IMR-90 (cell line): Measurements from ENCODE around the gene STAC3. TPM values are rescaled to one million over a fixed set of nuclear protein-coding genes. Genes with fewer than 3 reads are reported as not detected.

Experiments used
- ATAC-seq: fragments of 200-7000 bp; cut with Tn5 transposase; 2 replicates; pipeline ENCODE4 v1.9.1; 2020; ENCODE audit warnings: low read depth, mild to moderate bottlenecking, moderate library complexity
- BruUV-seq: library from RNA; stranded (reverse); fragments of 400-500 nt; replicated peaks from 2 replicates; lab custom pipeline; 2021; lab: Mats Ljungman, UMichigan
- CTCF ChIA-PET: fragments of 300-600 bp; formaldehyde crosslinking; extraction: SDS; loops from one replicate; lab custom pipeline; 2021; ENCODE audit warnings: antibody characterized with exemption; lab: Yijun Ruan, JAX
- POLR2A ChIA-PET: fragments of 300-600 bp; sonication (Branson Sonifier 250); formaldehyde crosslinking; loops from one replicate; lab custom pipeline; 2022; ENCODE audit warnings: antibody characterized with exemption; ENCODE audit not compliant: unreplicated experiment; lab: Charles Lee
- DNase-seq: peaks from one replicate; pipeline ENCODE4 v3.0.0; 2013
- H2AFZ ChIP-seq: replicated peaks from 2 replicates; pipeline ENCODE3; 2013; ENCODE audit warnings: low read length, mild to moderate bottlenecking; ENCODE audit not compliant: poor library complexity
- H2AK5ac ChIP-seq: 2 replicates; pipeline ENCODE4 v1.6.1; 2013; ENCODE audit warnings: low read depth, low read length, inconsistent platforms
- H2AK9ac ChIP-seq: replicated peaks from 2 replicates; pipeline ENCODE3; 2013; ENCODE audit warnings: mild to moderate bottlenecking, low read depth, low read length, moderate library complexity; ENCODE audit not compliant: poor library complexity
- H2BK120ac ChIP-seq: 2 replicates; pipeline ENCODE4 v1.6.1; 2013; ENCODE audit warnings: low read depth, low read length, inconsistent platforms
- H2BK15ac ChIP-seq: 3 replicates; pipeline ENCODE4 v1.6.1; 2013; ENCODE audit warnings: low read depth, low read length, inconsistent platforms
- H2BK20ac ChIP-seq: 2 replicates; pipeline ENCODE4 v1.6.1; 2013; ENCODE audit warnings: low read depth, mild to moderate bottlenecking, inconsistent platforms, low read length, moderate library complexity
- H2BK5ac ChIP-seq: 2 replicates; pipeline ENCODE4 v1.6.1; 2013; ENCODE audit warnings: mild to moderate bottlenecking, low read depth, low read length, inconsistent platforms; ENCODE audit not compliant: poor library complexity, severe bottlenecking
- H3K14ac ChIP-seq: replicated peaks from 2 replicates; pipeline ENCODE4 v1.6.1; 2013; ENCODE audit warnings: low read depth, low read length, inconsistent platforms
- H3K18ac ChIP-seq: 2 replicates; pipeline ENCODE4 v1.6.1; 2013; ENCODE audit warnings: low read depth, low read length, control low read depth
- H3K23ac ChIP-seq: 2 replicates; pipeline ENCODE4 v1.6.1; 2013; ENCODE audit warnings: low read depth, low read length, inconsistent platforms
- H3K27ac ChIP-seq: 2 replicates; pipeline ENCODE4 v1.5.1; 2013; ENCODE audit warnings: mild to moderate bottlenecking, control low read depth, low read length; ENCODE audit not compliant: insufficient read depth
- H3K27me3 ChIP-seq: 2 replicates; pipeline ENCODE4 v1.6.1; 2013; ENCODE audit warnings: low read length; ENCODE audit not compliant: control insufficient read depth, insufficient read depth
- H3K36me3 ChIP-seq: 2 replicates; pipeline ENCODE4 v1.6.1; 2013; ENCODE audit warnings: low read length, mixed read lengths; ENCODE audit not compliant: control insufficient read depth, insufficient read depth
- H3K4ac ChIP-seq: 2 replicates; pipeline ENCODE4 v1.6.1; 2013; ENCODE audit warnings: low read depth, low read length, inconsistent platforms
- H3K4me1 ChIP-seq: 2 replicates; pipeline ENCODE4 v1.6.1; 2013; ENCODE audit warnings: low read length, mixed read lengths; ENCODE audit not compliant: control insufficient read depth, insufficient read depth
- H3K4me2 ChIP-seq: 2 replicates; pipeline ENCODE4 v1.6.1; 2013; ENCODE audit warnings: low read depth, mild to moderate bottlenecking, control low read depth, low read length, moderate library complexity
- H3K4me3 ChIP-seq: 2 replicates; pipeline ENCODE4 v1.5.1; 2013; ENCODE audit warnings: low read depth, mild to moderate bottlenecking, control low read depth, low read length, moderate library complexity; ENCODE audit not compliant: insufficient read depth
- H3K56ac ChIP-seq: 2 replicates; pipeline ENCODE4 v1.6.1; 2013; ENCODE audit warnings: low read length, inconsistent platforms; ENCODE audit not compliant: insufficient read depth; ENCODE audit errors: extremely low read depth
- H3K79me1 ChIP-seq, 2 experiments: 2 replicates each; pipeline ENCODE4 v1.6.1; 2013; ENCODE audit warnings: low read length in 2 of 2, inconsistent platforms in 1 of 2, low read depth in 1 of 2
- H3K9ac ChIP-seq: 2 replicates; pipeline ENCODE4 v1.6.1; 2013; ENCODE audit warnings: low read depth, low read length, control low read depth
- H3K9me1 ChIP-seq: 2 replicates; pipeline ENCODE4 v1.6.1; 2013; ENCODE audit warnings: low read length, inconsistent platforms; ENCODE audit not compliant: insufficient read depth
- H3K9me3 ChIP-seq: 2 replicates; pipeline ENCODE4 v1.6.1; 2013; ENCODE audit warnings: low read length; ENCODE audit not compliant: control insufficient read depth, insufficient read depth
- H4K20me1 ChIP-seq: 2 replicates; pipeline ENCODE4 v1.6.1; 2013; ENCODE audit warnings: low read length, inconsistent platforms; ENCODE audit not compliant: insufficient read depth
- H4K5ac ChIP-seq: 2 replicates; pipeline ENCODE4 v1.6.1; 2013; ENCODE audit warnings: mild to moderate bottlenecking, low read depth, low read length, control low read depth
- H4K8ac ChIP-seq, 2 experiments: 2 replicates each; pipeline ENCODE4 v1.6.1; 2013; ENCODE audit warnings: low read depth in 2 of 2, low read length in 2 of 2, control low read depth in 1 of 2, inconsistent platforms in 1 of 2
- H4K91ac ChIP-seq: 2 replicates; pipeline ENCODE4 v1.6.1; 2013; ENCODE audit warnings: low read depth, low read length, inconsistent platforms; ENCODE audit not compliant: insufficient read depth
- CHD1 ChIP-seq: IDR thresholded peaks from 2 replicates; pipeline ENCODE4 v1.6.1; 2012; ENCODE audit warnings: low read depth, low read length, improper control_type of control experiment
- FOS ChIP-seq: fragments of 150-350 bp; IDR thresholded peaks from 2 replicates; pipeline ENCODE4 v1.6.1; 2016; ENCODE audit warnings: low read depth, low read length
- MAZ ChIP-seq: IDR thresholded peaks from 2 replicates; pipeline ENCODE4 v1.6.1; 2012; ENCODE audit warnings: low read depth, mild to moderate bottlenecking, low read length, improper control_type of control experiment, moderate library complexity, borderline replicate concordance
- NFE2L2 ChIP-seq: fragments of 150-350 bp; IDR thresholded peaks from 2 replicates; pipeline ENCODE4 v1.6.1; 2016; ENCODE audit warnings: low read depth, mild to moderate bottlenecking, low read length
- POLR2A ChIP-seq: IDR thresholded peaks from 2 replicates; pipeline ENCODE4 v1.6.1; 2012; ENCODE audit warnings: mild to moderate bottlenecking, low read depth, low read length
- RAD21 ChIP-seq: IDR thresholded peaks from 2 replicates; pipeline ENCODE4 v1.6.1; 2012; ENCODE audit warnings: low read length, improper control_type of control experiment
- WGBS, 2 experiments: methylation state at CpG; one replicate each; pipeline versions ENCODE4 v1.1.5 to v1.1.7; 2013; ENCODE audit warnings: missing lambda C conversion rate in 2 of 2; ENCODE audit not compliant: insufficient read length in 1 of 2; ENCODE audit errors: extremely low coverage in 2 of 2; 5-methylcytosine and 5-hydroxymethylcytosine counted together
- dilution Hi-C: fragments of 300-500 bp; cut with HindIII; formaldehyde crosslinking; loops from one replicate; pipeline ENCODE4 v1.14.3; 2018; ENCODE audit warnings: low sequenced_read_pairs; ENCODE audit not compliant: unreplicated experiment
- in situ Hi-C: fragments of 300-500 bp; cut with MboI; formaldehyde crosslinking; loops from 3 replicates; pipeline ENCODE4 v1.14.3; 2019; ENCODE audit warnings: low sequenced_read_pairs, inconsistent platforms, mixed read lengths
- intact Hi-C: fragments of 100-400 bp; cut with micrococcal nuclease; formaldehyde crosslinking; loops from 2 replicates; pipeline ENCODE4 v1.10.0; 2022
- polyA plus RNA-seq, 3 experiments: library from polyadenylated mRNA; depleted of rRNA; stranded (reverse); fragments of >200 nt; gene quantifications; 2 replicates each; pipeline ENCODE4 v1.2.3, GENCODE V29; 2012; ENCODE audit warnings: low replicate concordance in 1 of 3
- total RNA-seq: library from RNA; depleted of rRNA; stranded (reverse); fragments of >200 nt; gene quantifications from 2 replicates; pipeline ENCODE4 v1.2.3, GENCODE V29; 2012
- TF ChIP-seq, protein P1 (sequence below): fragments of 150-350 bp; IDR thresholded peaks from 2 replicates; pipeline ENCODE4 v1.6.1; 2016; ENCODE audit warnings: low read depth, mild to moderate bottlenecking, low read length, moderate library complexity, borderline replicate concordance

Gene STAC3
- total and polyA plus RNA-seq, 2 of the 4 experiments (the other 2 are of a cell fraction): 0.18 to 0.67 TPM

- no peak overlapping the region for H2AFZ ChIP-seq
- no peaks in the 10 kb centered on the region for H3K27me3 ChIP-seq
Measured at GRCh38 chr12:57254506-57255280, 3.7 kb upstream of the STAC3 start.

More at GRCh38 chr12:57254506-57255280, 3.7 kb upstream of the STAC3 start:
- H3K9me1 ChIP-seq: peaks cover 10% of the 10 kb centered on the region
- H3K23ac ChIP-seq: no peak overlapping the region
- no peaks in the 10 kb centered on the region for H3K9me3 ChIP-seq
- no peak overlapping the region for H2AK5ac ChIP-seq
- TSS peak; percentile 81 for BruUV-seq
- H4K5ac ChIP-seq: no peak overlapping the region
- H3K56ac ChIP-seq: no peak overlapping the region
- H4K8ac ChIP-seq: no peak overlapping the region
- DNase-seq (no peak), ATAC-seq (peak; percentile 28; the same call in 1 of the 2 replicates)
- H3K27ac ChIP-seq: no peak overlapping the region
- ChIA-PET CTCF (interaction anchor here (0.7 kb wide), 1 partner anchor 12 kb away, joined by 3 read pairs; no protein-coding TSS in a partner anchor), POLR2A (no interaction called here)
- 94% methylated on average over 4 of the region's 14 CpGs; no CpG with 5 or more reads in 1 of the 2 experiments for WGBS, 2 experiments
- H2BK15ac ChIP-seq: no peak overlapping the region
- H3K18ac ChIP-seq: no peak overlapping the region
- no peak overlapping the region for H2BK5ac ChIP-seq
- TF ChIP-seq POLR2A (no peak), CHD1 (no peak), FOS (no peak), RAD21 (no peak), MAZ (no peak), NFE2L2 (no peak)
- TF ChIP-seq, protein P1, sequence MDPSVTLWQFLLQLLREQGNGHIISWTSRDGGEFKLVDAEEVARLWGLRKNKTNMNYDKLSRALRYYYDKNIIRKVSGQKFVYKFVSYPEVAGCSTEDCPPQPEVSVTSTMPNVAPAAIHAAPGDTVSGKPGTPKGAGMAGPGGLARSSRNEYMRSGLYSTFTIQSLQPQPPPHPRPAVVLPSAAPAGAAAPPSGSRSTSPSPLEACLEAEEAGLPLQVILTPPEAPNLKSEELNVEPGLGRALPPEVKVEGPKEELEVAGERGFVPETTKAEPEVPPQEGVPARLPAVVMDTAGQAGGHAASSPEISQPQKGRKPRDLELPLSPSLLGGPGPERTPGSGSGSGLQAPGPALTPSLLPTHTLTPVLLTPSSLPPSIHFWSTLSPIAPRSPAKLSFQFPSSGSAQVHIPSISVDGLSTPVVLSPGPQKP: no peak
- no peak overlapping the region for H3K14ac ChIP-seq
- H3K4me3 ChIP-seq: no peak overlapping the region
- no peak overlapping the region for H2BK120ac ChIP-seq
- in situ Hi-C loops (no loop called here), intact Hi-C loops (no loop called here), dilution Hi-C loops (no loop called here)
- H3K4me2 ChIP-seq: no peak overlapping the region
- no peak overlapping the region for H4K91ac ChIP-seq
- H2AK9ac ChIP-seq: no peak overlapping the region
- peaks cover 0 to 6% of the 10 kb centered on the region in 2 experiments; a peak in 1 of 4 replicates for H3K79me1 ChIP-seq
- no peak overlapping the region for H3K4ac ChIP-seq
- H4K20me1 ChIP-seq: no peaks in the 10 kb centered on the region
- H3K4me1 ChIP-seq: peaks cover 4% of the 10 kb centered on the region; the same call in 1 of the 2 replicates
- no peak overlapping the region for H2BK20ac ChIP-seq
- no peak overlapping the region for H3K9ac ChIP-seq
- peaks cover 23% of the 10 kb centered on the region for H3K36me3 ChIP-seq
